CD4-positive, alpha-beta T cell (primary cell): ENCODE results near the gene ROR1. TPM values are rescaled to one million over a fixed set of nuclear protein-coding genes. Genes with fewer than 3 reads are reported as not detected.

Source experiments
- ATAC-seq: fragments of 200-7000 bp; cut with Tn5 transposase; one replicate; pipeline ENCODE4 v1.10.0; 2022; ENCODE audit warnings: mild to moderate bottlenecking; ENCODE audit not compliant: poor library complexity
- CTCF ChIA-PET: fragments of 350-600 bp; sonication (Branson Sonifier 250); formaldehyde crosslinking; loops from one replicate; lab custom pipeline; 2021; ENCODE audit warnings: antibody characterized with exemption, inconsistent platforms; lab: Charles Lee
- POLR2A ChIA-PET: fragments of 350-600 bp; sonication (Branson Sonifier 250); formaldehyde crosslinking; loops from one replicate; lab custom pipeline; 2021; ENCODE audit warnings: antibody characterized with exemption, inconsistent platforms; lab: Charles Lee
- DNase-seq, 14 experiments: peaks; one replicate each; pipeline ENCODE4 v3.0.0-alpha.2; 2013 to 2020; ENCODE audit warnings: mixed read lengths in 2 of 14
- H3K27ac ChIP-seq, 2 donors: one replicate each; pipeline versions ENCODE4 v1.5.1 to v1.7.0; 2013; ENCODE audit warnings: low read length in 2 of 2, low read depth in 1 of 2, mild to moderate bottlenecking in 1 of 2
- H3K27me3 ChIP-seq, 2 experiments: 1 replicate in 1 of 2; 2 replicates in 1 of 2; pipeline versions ENCODE4 v1.6.1 to v1.7.0; 2013; ENCODE audit warnings: low read length in 2 of 2, control low read depth in 1 of 2, mild to moderate bottlenecking in 1 of 2, moderate library complexity in 1 of 2; ENCODE audit not compliant: insufficient read depth in 2 of 2, control insufficient read depth in 1 of 2
- H3K36me3 ChIP-seq: one replicate; pipeline ENCODE4 v1.6.1; 2013; ENCODE audit warnings: low read length, control low read depth; ENCODE audit not compliant: insufficient read depth
- H3K4me1 ChIP-seq: one replicate; pipeline ENCODE4 v1.6.1; 2013; ENCODE audit warnings: low read length, control low read depth; ENCODE audit not compliant: insufficient read depth
- H3K4me3 ChIP-seq: one replicate; pipeline ENCODE4 v1.5.1; 2013; ENCODE audit warnings: mild to moderate bottlenecking, low read length, moderate library complexity
- H3K9me3 ChIP-seq, 2 experiments: 1 replicate in 1 of 2; 2 replicates in 1 of 2; pipeline versions ENCODE4 v1.6.1 to v1.7.0; 2013; ENCODE audit warnings: low read length in 2 of 2, mild to moderate bottlenecking in 2 of 2, control low read depth in 1 of 2, moderate library complexity in 1 of 2; ENCODE audit not compliant: control insufficient read depth in 1 of 2, insufficient read depth in 1 of 2
- H3K27ac Mint-ChIP-seq: one replicate; pipeline ENCODE4 v1.8.0; 2020; ENCODE audit warnings: mixed read lengths
- H3K27me3 Mint-ChIP-seq: one replicate; pipeline ENCODE4 v1.8.0; 2021; ENCODE audit warnings: mixed read lengths
- H3K36me3 Mint-ChIP-seq: one replicate; pipeline ENCODE4 v1.8.0; 2021; ENCODE audit warnings: low read depth, mixed read lengths
- H3K4me1 Mint-ChIP-seq: one replicate; pipeline ENCODE4 v1.8.0; 2021; ENCODE audit warnings: low read depth, mixed read lengths
- H3K4me3 Mint-ChIP-seq: one replicate; pipeline ENCODE4 v1.8.0; 2020; ENCODE audit warnings: mild to moderate bottlenecking, mixed read lengths
- H3K9me3 Mint-ChIP-seq: one replicate; pipeline ENCODE4 v1.8.0; 2020; ENCODE audit warnings: mixed read lengths
- CTCF ChIP-seq: fragments of 200-600 bp; IDR thresholded peaks from one replicate; pipeline ENCODE4 v1.8.0; 2022; ENCODE audit warnings: antibody characterized with exemption, mild to moderate bottlenecking
- intact Hi-C, 2 experiments: fragments of 100-400 bp; cut with DNase I in 1 of 2; cut with micrococcal nuclease in 1 of 2; formaldehyde crosslinking; loops; one replicate each; pipeline versions ENCODE4 v1.15.1 to v1.9.0; 2023 to 2025; cut with DNase I, micrococcal nuclease
- total RNA-seq, 174 experiments: library from RNA in 2 of 174; stranded (reverse) in 2 of 174; gene quantifications; one replicate each; pipeline ENCODE4 v1.2.3 and lab custom pipeline; 2021 to 2026

The ROR1 gene
- total RNA-seq, 2 experiments from 2014 or later: not detected

GRCh38 chr1:64029037-64029436, 255.2 kb downstream of the ROR1 start:
- Mint-ChIP-seq H3K4me3 (no peak overlapping the region), H3K4me1 (no peaks in the 10 kb centered on the region)
- CTCF ChIA-PET: no interaction called here

DNA sequence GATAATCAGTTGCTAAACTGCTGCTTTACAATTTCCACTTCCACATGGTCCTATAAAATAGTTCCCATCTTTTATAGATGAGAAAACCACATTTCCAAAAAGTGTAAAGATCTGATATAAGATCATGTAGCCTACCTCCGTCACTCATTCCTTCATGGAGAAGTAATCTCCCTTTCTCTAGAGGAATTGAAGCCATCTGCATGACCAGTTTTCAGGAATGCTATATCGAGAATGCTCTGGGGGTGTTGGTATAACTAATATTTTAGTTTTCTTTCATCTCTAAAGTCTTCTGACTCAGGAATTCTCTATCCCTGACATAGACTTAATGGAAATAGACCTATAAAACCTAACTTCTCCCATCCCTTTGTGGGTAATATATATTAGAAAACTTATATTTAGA, 256.6 kb downstream of the ROR1 start:
- DNase-seq (no peak), ATAC-seq (no peak)
- H3K9me3 ChIP-seq: peaks cover 0 to 3% of the 10 kb centered on the region in 2 experiments
- H3K27ac Mint-ChIP-seq: no peak overlapping the region
- no peaks in the 10 kb centered on the region for H3K9me3 Mint-ChIP-seq
- no peaks in the 10 kb centered on the region for H3K4me1 Mint-ChIP-seq
- H3K27me3 ChIP-seq: no peaks in the 10 kb centered on the region
- H3K36me3 ChIP-seq: no peaks in the 10 kb centered on the region
- no peak for TF ChIP-seq CTCF
- intact Hi-C loops: no loop called here
- CTCF ChIA-PET: no interaction called here
- H3K27me3 Mint-ChIP-seq: no peaks in the 10 kb centered on the region
- no peaks in the 10 kb centered on the region for H3K36me3 Mint-ChIP-seq
- H3K4me1 ChIP-seq: no peaks in the 10 kb centered on the region
- POLR2A ChIA-PET: no interaction called here
- H3K27ac ChIP-seq: no peak overlapping the region
- no peak overlapping the region for H3K4me3 Mint-ChIP-seq
- no peak overlapping the region for H3K4me3 ChIP-seq

More at GRCh38 chr1:64029037-64029436, 255.2 kb downstream of the ROR1 start:
- Histone ChIP-seq H3K27ac (no peak overlapping the region), H3K4me1 (no peaks in the 10 kb centered on the region), H3K4me3 (no peak overlapping the region), H3K36me3 (no peaks in the 10 kb centered on the region), H3K27me3 (no peaks in the 10 kb centered on the region), H3K9me3 (peaks cover 0 to 3% of the 10 kb centered on the region in 2 experiments)
- TF ChIP-seq CTCF: no peak
- Mint-ChIP-seq H3K27ac (no peak overlapping the region), H3K36me3 (no peaks in the 10 kb centered on the region), H3K9me3 (no peaks in the 10 kb centered on the region), H3K27me3 (no peaks in the 10 kb centered on the region)
- DNase-seq: no peak
- no peak for ATAC-seq
- POLR2A ChIA-PET: no interaction called here
- intact Hi-C loops: no loop called here

DNA sequence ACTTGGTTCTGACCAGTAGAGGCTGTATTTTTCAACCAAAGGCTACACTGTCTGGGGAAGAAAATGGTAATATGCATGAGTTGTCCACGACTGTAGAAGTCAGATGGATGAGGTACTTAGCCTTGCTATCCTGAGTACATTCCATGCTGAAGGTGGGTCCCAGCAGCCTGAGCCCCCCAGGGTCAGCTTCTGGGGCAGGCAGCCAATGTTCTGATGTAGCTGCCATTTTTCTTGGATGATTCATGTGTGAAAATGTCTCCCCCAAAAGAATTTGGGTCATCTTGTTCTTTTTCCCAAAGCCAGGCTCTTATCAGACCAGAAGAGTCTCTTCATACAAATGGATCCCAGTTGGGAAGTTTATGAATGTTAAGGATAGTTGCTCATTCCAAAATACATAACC, 257.4 kb downstream of the ROR1 start:
- no peak overlapping the region for H3K4me3 Mint-ChIP-seq
- no peak for DNase-seq
- Histone ChIP-seq H3K27me3 (no peaks in the 10 kb centered on the region), H3K4me1 (no peaks in the 10 kb centered on the region), H3K36me3 (no peaks in the 10 kb centered on the region), H3K4me3 (no peak overlapping the region), H3K9me3 (peaks cover 0 to 3% of the 10 kb centered on the region in 2 experiments), H3K27ac (no peak overlapping the region)
- CTCF ChIA-PET: no interaction called here
- no peak for ATAC-seq
- POLR2A ChIA-PET: no interaction called here
- H3K27ac Mint-ChIP-seq: no peak overlapping the region
- intact Hi-C loops: no loop called here
- no peaks in the 10 kb centered on the region for H3K36me3 Mint-ChIP-seq
- H3K9me3 Mint-ChIP-seq: no peaks in the 10 kb centered on the region
- H3K27me3 Mint-ChIP-seq: no peaks in the 10 kb centered on the region
- no peaks in the 10 kb centered on the region for H3K4me1 Mint-ChIP-seq
- no peak for TF ChIP-seq CTCF
